ENCODE data around the gene TMEM131. TPM values are rescaled to one million over a fixed set of nuclear protein-coding genes. Genes with fewer than 3 reads are reported as not detected.
"Not testable (repeated sequence)": the region's sequence is repeated elsewhere in the genome, so short reads cannot be mapped to it uniquely, and the experiment has no call there.

The TMEM131 gene, protein sequence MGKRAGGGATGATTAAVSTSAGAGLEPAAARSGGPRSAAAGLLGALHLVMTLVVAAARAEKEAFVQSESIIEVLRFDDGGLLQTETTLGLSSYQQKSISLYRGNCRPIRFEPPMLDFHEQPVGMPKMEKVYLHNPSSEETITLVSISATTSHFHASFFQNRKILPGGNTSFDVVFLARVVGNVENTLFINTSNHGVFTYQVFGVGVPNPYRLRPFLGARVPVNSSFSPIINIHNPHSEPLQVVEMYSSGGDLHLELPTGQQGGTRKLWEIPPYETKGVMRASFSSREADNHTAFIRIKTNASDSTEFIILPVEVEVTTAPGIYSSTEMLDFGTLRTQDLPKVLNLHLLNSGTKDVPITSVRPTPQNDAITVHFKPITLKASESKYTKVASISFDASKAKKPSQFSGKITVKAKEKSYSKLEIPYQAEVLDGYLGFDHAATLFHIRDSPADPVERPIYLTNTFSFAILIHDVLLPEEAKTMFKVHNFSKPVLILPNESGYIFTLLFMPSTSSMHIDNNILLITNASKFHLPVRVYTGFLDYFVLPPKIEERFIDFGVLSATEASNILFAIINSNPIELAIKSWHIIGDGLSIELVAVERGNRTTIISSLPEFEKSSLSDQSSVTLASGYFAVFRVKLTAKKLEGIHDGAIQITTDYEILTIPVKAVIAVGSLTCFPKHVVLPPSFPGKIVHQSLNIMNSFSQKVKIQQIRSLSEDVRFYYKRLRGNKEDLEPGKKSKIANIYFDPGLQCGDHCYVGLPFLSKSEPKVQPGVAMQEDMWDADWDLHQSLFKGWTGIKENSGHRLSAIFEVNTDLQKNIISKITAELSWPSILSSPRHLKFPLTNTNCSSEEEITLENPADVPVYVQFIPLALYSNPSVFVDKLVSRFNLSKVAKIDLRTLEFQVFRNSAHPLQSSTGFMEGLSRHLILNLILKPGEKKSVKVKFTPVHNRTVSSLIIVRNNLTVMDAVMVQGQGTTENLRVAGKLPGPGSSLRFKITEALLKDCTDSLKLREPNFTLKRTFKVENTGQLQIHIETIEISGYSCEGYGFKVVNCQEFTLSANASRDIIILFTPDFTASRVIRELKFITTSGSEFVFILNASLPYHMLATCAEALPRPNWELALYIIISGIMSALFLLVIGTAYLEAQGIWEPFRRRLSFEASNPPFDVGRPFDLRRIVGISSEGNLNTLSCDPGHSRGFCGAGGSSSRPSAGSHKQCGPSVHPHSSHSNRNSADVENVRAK (N-terminal part only)
- total RNA-seq (2022), result 25.4 and 29.2 TPM in 2 replicates
- Bru-seq, nascent RNA, result percentile 74 among the genes with signal in this experiment
- percentile 57 among the genes with signal in this experiment for BruChase-seq, experiment 1, labeled RNA remaining after a 6-hour chase
- percentile 55 among the genes with signal in this experiment for BruChase-seq, experiment 2, labeled RNA remaining after a 2-hour chase
- long read RNA-seq, partial matches to known transcripts, result 1 of 2 reads
- long read RNA-seq, other reads (novel, unspliced or antisense), result 1 of 2 reads

DNA sequence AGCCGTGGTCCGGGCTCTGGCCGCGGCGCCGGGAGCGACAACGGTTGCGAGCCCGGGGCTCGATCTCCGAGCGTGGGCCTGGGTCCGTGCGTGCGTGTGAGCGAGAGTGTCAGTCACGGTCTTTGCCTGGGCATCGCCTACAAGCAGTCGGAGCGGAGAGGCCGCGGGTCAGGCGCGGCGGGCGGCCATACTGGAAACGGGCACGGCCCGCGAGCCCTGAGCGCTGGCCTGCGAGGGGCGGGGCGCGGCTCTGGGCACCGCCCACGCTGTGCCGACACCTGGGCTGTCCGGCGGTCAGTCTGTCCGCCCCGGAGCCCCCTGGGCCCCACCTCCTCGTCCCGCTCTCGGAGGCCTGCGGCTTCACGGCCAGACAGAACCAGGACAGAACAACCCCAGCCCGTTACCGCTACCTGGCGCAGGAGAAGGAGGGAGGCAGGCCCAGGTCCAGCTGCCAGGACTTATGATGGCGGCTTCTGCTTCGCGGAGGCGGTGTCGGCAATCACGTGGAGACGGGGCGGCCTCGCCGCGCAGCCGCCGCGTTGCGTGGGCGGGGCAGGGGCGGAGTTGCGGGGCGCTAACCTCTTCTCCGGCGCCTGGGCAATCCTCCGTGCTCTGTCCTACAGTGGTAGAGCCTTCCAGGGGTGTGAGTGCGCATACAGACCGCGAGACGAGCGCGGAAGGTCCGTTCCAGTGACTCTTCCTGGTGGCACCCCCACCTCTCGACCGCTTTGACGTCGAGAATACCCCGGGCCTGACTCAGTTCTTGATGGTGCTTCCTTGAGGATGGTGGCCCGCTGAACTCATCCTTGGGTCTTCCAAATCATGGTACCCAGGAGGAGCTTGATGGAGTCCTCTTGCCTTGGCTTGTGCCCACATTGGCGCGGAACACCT lies at the start of gene TMEM131:
TSS of gene TMEM131 (minus strand) at position 215 of the 891 bp plus-strand sequence. CDS start 286 bp downstream, outside the sequence.
- peak within 1 kb of the TSS; percentile 88 for H3K27ac Mint-ChIP-seq (ENCODE audit: unreplicated experiment)
- H3K36me3 Mint-ChIP-seq (ENCODE audit: insufficient read depth, unreplicated experiment), result peaks cover 23% of the 10 kb centered on the region
- peak within 1 kb of the TSS; percentile 80 for H3K4me3 Mint-ChIP-seq (ENCODE audit: low read depth, unreplicated experiment)
- TF ChIP-seq, protein P1, sequence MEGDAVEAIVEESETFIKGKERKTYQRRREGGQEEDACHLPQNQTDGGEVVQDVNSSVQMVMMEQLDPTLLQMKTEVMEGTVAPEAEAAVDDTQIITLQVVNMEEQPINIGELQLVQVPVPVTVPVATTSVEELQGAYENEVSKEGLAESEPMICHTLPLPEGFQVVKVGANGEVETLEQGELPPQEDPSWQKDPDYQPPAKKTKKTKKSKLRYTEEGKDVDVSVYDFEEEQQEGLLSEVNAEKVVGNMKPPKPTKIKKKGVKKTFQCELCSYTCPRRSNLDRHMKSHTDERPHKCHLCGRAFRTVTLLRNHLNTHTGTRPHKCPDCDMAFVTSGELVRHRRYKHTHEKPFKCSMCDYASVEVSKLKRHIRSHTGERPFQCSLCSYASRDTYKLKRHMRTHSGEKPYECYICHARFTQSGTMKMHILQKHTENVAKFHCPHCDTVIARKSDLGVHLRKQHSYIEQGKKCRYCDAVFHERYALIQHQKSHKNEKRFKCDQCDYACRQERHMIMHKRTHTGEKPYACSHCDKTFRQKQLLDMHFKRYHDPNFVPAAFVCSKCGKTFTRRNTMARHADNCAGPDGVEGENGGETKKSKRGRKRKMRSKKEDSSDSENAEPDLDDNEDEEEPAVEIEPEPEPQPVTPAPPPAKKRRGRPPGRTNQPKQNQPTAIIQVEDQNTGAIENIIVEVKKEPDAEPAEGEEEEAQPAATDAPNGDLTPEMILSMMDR (IDR thresholded peaks at IDR 0.05; ENCODE audit: unreplicated experiment), result no peak
- peak; percentile 95 for DNase-seq
- intact Hi-C loops (cut with micrococcal nuclease; ENCODE audit: unreplicated experiment), result no loop called here
- CTCF ChIA-PET, result no interaction called here
- H3K9me3 Mint-ChIP-seq (ENCODE audit: low read depth, unreplicated experiment), result no peaks in the 10 kb centered on the region
- H3K27me3 Mint-ChIP-seq (ENCODE audit: unreplicated experiment), result peaks cover 16% of the 10 kb centered on the region
- H3K4me1 Mint-ChIP-seq (ENCODE audit: low read depth, unreplicated experiment), result peaks cover 16% of the 10 kb centered on the region
- no TSS peak for BruUV-seq (replicated peaks)

DNA sequence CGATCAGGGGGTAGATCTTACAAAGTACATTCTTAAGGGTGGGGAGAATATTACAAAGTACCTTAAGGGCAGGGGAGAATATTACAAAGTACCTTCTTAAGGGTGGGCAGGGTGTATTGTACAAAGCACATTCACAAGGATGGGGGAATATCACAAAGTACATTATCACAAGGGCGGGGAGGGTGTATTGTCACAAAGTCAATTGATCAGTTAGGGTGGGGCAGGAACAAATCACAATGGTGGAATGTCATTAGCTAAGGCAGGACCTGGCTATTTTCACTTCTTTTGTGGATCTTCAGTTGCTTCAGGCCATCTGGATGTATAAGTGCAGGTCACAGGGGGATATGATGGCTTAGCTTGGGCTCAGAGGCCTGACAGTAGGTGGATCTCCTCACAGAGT lies 49.0 kb upstream of the TMEM131 start:
- H3K27me3 Mint-ChIP-seq (ENCODE audit: unreplicated experiment), result peaks cover 25% of the 10 kb centered on the region
- H3K4me1 Mint-ChIP-seq (ENCODE audit: low read depth, unreplicated experiment); DNase-seq; H3K27ac Mint-ChIP-seq (ENCODE audit: unreplicated experiment); H3K36me3 Mint-ChIP-seq (ENCODE audit: insufficient read depth, unreplicated experiment); CTCF ChIA-PET; H3K9me3 Mint-ChIP-seq (ENCODE audit: low read depth, unreplicated experiment); intact Hi-C loops (cut with micrococcal nuclease; ENCODE audit: unreplicated experiment); H3K4me3 Mint-ChIP-seq (ENCODE audit: low read depth, unreplicated experiment); BruUV-seq (replicated peaks): not testable (repeated sequence)

DNA sequence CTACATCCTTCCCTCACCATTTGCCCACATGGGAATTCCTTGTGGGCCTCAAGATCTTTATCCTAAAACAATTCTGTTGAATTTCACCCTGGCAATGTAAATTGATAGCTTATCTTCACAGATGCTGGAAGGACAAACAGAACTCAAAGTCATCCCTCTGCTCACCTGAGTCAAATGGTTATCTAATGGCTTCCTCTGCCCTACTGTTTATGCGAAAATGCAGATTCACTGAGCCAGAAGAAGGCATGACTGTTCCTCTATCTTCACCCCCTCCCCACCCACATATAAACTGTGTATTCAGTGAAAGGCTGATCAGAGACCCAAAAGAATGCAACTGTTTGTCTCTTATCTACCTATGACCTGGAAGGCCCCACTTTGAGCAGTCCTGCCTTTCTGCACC lies 47.4 kb upstream of the TMEM131 start:
- CTCF ChIA-PET, result no interaction called here
- no TSS peak for BruUV-seq (replicated peaks)
- Mint-ChIP-seq H3K4me1 (ENCODE audit: low read depth, unreplicated experiment) (no peaks in the 10 kb centered on the region), H3K9me3 (ENCODE audit: low read depth, unreplicated experiment) (peaks cover 8% of the 10 kb centered on the region), H3K27ac (ENCODE audit: unreplicated experiment) (no peak overlapping the region), H3K4me3 (ENCODE audit: low read depth, unreplicated experiment) (no peak overlapping the region), H3K36me3 (ENCODE audit: insufficient read depth, unreplicated experiment) (no peaks in the 10 kb centered on the region), H3K27me3 (ENCODE audit: unreplicated experiment) (peaks cover 25% of the 10 kb centered on the region)
- TF ChIP-seq, protein P1 (IDR thresholded peaks at IDR 0.05; ENCODE audit: unreplicated experiment), result no peak
- intact Hi-C loops (cut with micrococcal nuclease; ENCODE audit: unreplicated experiment), result no loop called here
- no peak for DNase-seq

DNA sequence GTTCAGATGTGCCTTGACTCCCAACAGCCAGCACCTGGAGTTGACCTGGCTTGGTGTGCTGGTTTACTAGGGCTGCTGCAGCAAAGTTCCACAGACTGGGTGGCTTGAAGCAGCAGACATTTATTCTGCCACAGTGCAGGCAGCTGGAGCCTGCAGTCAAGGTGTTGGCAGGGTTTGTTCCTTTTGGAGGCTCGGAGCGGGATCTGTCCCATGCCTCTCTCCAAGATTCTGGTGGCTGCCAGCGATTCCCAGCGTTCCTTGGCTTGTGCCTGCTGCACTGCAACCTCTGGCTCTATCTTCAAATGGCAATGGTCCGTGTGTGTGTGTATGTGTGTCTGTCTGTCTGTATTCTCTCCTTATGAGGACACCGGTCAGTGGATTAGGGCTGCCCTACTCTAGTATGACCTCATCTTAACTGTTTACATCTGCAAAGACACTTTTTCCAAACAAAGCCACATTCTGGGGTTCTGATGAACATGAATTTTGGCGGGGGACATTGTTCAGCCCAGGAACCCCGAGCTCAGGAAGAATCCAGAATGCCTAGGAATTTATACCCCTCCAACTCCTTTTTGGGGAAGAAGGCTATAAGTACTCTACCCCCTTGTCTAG lies 44.7 kb upstream of the TMEM131 start:
- Mint-ChIP-seq H3K27me3 (ENCODE audit: unreplicated experiment) (peaks cover 19% of the 10 kb centered on the region), H3K4me3 (ENCODE audit: low read depth, unreplicated experiment) (no peak overlapping the region), H3K9me3 (ENCODE audit: low read depth, unreplicated experiment) (peaks cover 6% of the 10 kb centered on the region), H3K4me1 (ENCODE audit: low read depth, unreplicated experiment) (no peaks in the 10 kb centered on the region), H3K27ac (ENCODE audit: unreplicated experiment) (no peak overlapping the region), H3K36me3 (ENCODE audit: insufficient read depth, unreplicated experiment) (no peaks in the 10 kb centered on the region)
- TF ChIP-seq, protein P1 (IDR thresholded peaks at IDR 0.05; ENCODE audit: unreplicated experiment), result no peak
- no peak for DNase-seq
- intact Hi-C loops (cut with micrococcal nuclease; ENCODE audit: unreplicated experiment), result no loop called here
- CTCF ChIA-PET, result no interaction called here
- no TSS peak for BruUV-seq (replicated peaks)
